ENCODE data around the gene LKAAEAR1. TPM values are rescaled to one million over a fixed set of nuclear protein-coding genes. Genes with fewer than 3 reads are reported as not detected.
A peak's percentile ranks its signal among the peaks of the same experiment; 100 is the strongest.

Gene LKAAEAR1
- total RNA-seq, 4 donors from 2014 or later: not detected

- H3K4me1 ChIP-seq: peaks cover 45% of the 10 kb centered on the region
- peaks cover 11% of the 10 kb centered on the region for H3K27me3 ChIP-seq
- H3K27ac ChIP-seq: no peak overlapping the region
- TF ChIP-seq EP300 (IDR thresholded peaks at IDR 0.05) (no peak), POLR2A (IDR thresholded peaks at IDR 0.05) (no peak), CTCF (IDR thresholded peaks at IDR 0.05) (no peak), POLR2AphosphoS5 (IDR thresholded peaks at IDR 0.05) (no peak)
- 89% methylated on average over 11 of the region's 12 CpGs for WGBS
- no peaks in the 10 kb centered on the region for H3K36me3 ChIP-seq
- H3K4me3 ChIP-seq: no peak overlapping the region
- H3K9me3 ChIP-seq: no peaks in the 10 kb centered on the region
- no peak for DNase-seq (ENCODE audit: low spot score in 2 of 2)
Observed at GRCh38 chr20:64058536-64058935, 25.7 kb downstream of the LKAAEAR1 start.

GRCh38 chr20:64057628-64058498 is 26.3 kb downstream of the LKAAEAR1 start:
- no peak overlapping the region for H3K4me3 ChIP-seq
- H3K36me3 ChIP-seq: no peaks in the 10 kb centered on the region
- H3K9me3 ChIP-seq: no peaks in the 10 kb centered on the region
- WGBS: 35% methylated on average over 24 of the region's 33 CpGs
- H3K27me3 ChIP-seq: peaks cover 11% of the 10 kb centered on the region
- DNase-seq (ENCODE audit: low spot score in 2 of 2): no peak
- TF ChIP-seq EP300 (IDR thresholded peaks at IDR 0.05) (no peak), CTCF (IDR thresholded peaks at IDR 0.05) (peak; percentile 46 to 86), POLR2AphosphoS5 (IDR thresholded peaks at IDR 0.05) (no peak)
- peaks cover 48% of the 10 kb centered on the region for H3K4me1 ChIP-seq
- no peak overlapping the region for H3K27ac ChIP-seq

- H3K4me1 ChIP-seq: peaks cover 43% of the 10 kb centered on the region
- WGBS: 54% methylated on average over 14 of the region's 39 CpGs
- no peak for DNase-seq (ENCODE audit: low spot score in 2 of 2)
- no peaks in the 10 kb centered on the region for H3K9me3 ChIP-seq
- H3K36me3 ChIP-seq: no peaks in the 10 kb centered on the region
- peaks cover 14% of the 10 kb centered on the region for H3K27me3 ChIP-seq
- H3K4me3 ChIP-seq: no peak overlapping the region
- no peak for TF ChIP-seq CTCF (IDR thresholded peaks at IDR 0.05)
- no peak for TF ChIP-seq POLR2A (IDR thresholded peaks at IDR 0.05)
- TF ChIP-seq EP300 (IDR thresholded peaks at IDR 0.05): no peak
- no peak for TF ChIP-seq POLR2AphosphoS5 (IDR thresholded peaks at IDR 0.05)
- peak overlapping the region; percentile 26 for H3K27ac ChIP-seq
Observed at GRCh38 chr20:64056889-64057627, 27.1 kb downstream of the LKAAEAR1 start.

- peaks cover 42% of the 10 kb centered on the region for H3K4me1 ChIP-seq
- H3K9me3 ChIP-seq: no peaks in the 10 kb centered on the region
- DNase-seq (ENCODE audit: low spot score in 2 of 2): no peak
- 100% methylated on average over 1 of the region's 7 CpGs for WGBS
- H3K27me3 ChIP-seq: peaks cover 19% of the 10 kb centered on the region
- no peaks in the 10 kb centered on the region for H3K36me3 ChIP-seq
- H3K4me3 ChIP-seq: no peak overlapping the region
- peak overlapping the region; percentile 26 for H3K27ac ChIP-seq
- TF ChIP-seq POLR2AphosphoS5 (IDR thresholded peaks at IDR 0.05) (no peak), EP300 (IDR thresholded peaks at IDR 0.05) (no peak), POLR2A (IDR thresholded peaks at IDR 0.05) (no peak), CTCF (IDR thresholded peaks at IDR 0.05) (no peak)
Observed at GRCh38 chr20:64056639-64056888, 27.6 kb downstream of the LKAAEAR1 start.

GRCh38 chr20:64055893-64056638 is 28.1 kb downstream of the LKAAEAR1 start:
- 45% methylated on average over 10 of the region's 22 CpGs for WGBS
- Histone ChIP-seq H3K27ac (peak overlapping the region; percentile 62), H3K4me1 (peaks cover 42% of the 10 kb centered on the region), H3K36me3 (no peaks in the 10 kb centered on the region), H3K4me3 (no peak overlapping the region), H3K9me3 (no peaks in the 10 kb centered on the region), H3K27me3 (peaks cover 24% of the 10 kb centered on the region)
- TF ChIP-seq POLR2AphosphoS5 (IDR thresholded peaks at IDR 0.05) (peak in 1 of 3 donors; percentile 22), EP300 (IDR thresholded peaks at IDR 0.05) (no peak), CTCF (IDR thresholded peaks at IDR 0.05) (no peak)
- no peak for DNase-seq (ENCODE audit: low spot score in 2 of 2)
